Immature natural killer cell (primary cell): ENCODE measurements around the gene EVX2. TPM values are rescaled to one million over a fixed set of nuclear protein-coding genes. Genes with fewer than 3 reads are reported as not detected.

Experiments used
- DNase-seq, 3 donors: peaks; one replicate each; pipeline ENCODE4 v3.0.0; 2022; ENCODE audit warnings: mixed read lengths in 1 of 3
- H3K27ac Mint-ChIP-seq, 6 donors: one replicate each; pipeline ENCODE4 v1.8.0; 2020; ENCODE audit warnings: mixed read lengths in 6 of 6, mild to moderate bottlenecking in 5 of 6, inconsistent platforms in 4 of 6, moderate library complexity in 3 of 6
- H3K27me3 Mint-ChIP-seq, 3 donors: one replicate each; pipeline ENCODE4 v1.8.0; 2020 to 2021; ENCODE audit warnings: low read depth in 3 of 3, mild to moderate bottlenecking in 3 of 3, mixed read lengths in 3 of 3, moderate library complexity in 3 of 3, inconsistent platforms in 1 of 3
- H3K36me3 Mint-ChIP-seq, 3 donors: one replicate each; pipeline ENCODE4 v1.8.0; 2020; ENCODE audit warnings: mixed read lengths in 3 of 3, inconsistent platforms in 2 of 3, mild to moderate bottlenecking in 2 of 3
- H3K4me1 Mint-ChIP-seq, 2 donors: one replicate each; pipeline ENCODE4 v1.8.0; 2020; ENCODE audit warnings: inconsistent platforms in 2 of 2, mild to moderate bottlenecking in 2 of 2, mixed read lengths in 2 of 2, moderate library complexity in 1 of 2
- H3K4me3 Mint-ChIP-seq, 5 donors: one replicate each; pipeline ENCODE4 v1.8.0; 2020; ENCODE audit warnings: mild to moderate bottlenecking in 5 of 5, mixed read lengths in 5 of 5, inconsistent platforms in 3 of 5, moderate library complexity in 3 of 5
- H3K9me3 Mint-ChIP-seq, 6 donors: one replicate each; pipeline ENCODE4 v1.8.0; 2020; ENCODE audit warnings: mild to moderate bottlenecking in 6 of 6, mixed read lengths in 6 of 6, inconsistent platforms in 4 of 6, moderate library complexity in 3 of 6
- polyA plus RNA-seq, 3 donors: library from polyadenylated mRNA; unstranded; fragments of 300-500 nt; fragmentation: Illumina TruSeq; gene quantifications; one replicate each; pipeline ENCODE4 v1.2.3, GENCODE V29; 2021

EVX2 gene
- polyA plus RNA-seq, 3 donors from 2014 or later: not detected

DNA sequence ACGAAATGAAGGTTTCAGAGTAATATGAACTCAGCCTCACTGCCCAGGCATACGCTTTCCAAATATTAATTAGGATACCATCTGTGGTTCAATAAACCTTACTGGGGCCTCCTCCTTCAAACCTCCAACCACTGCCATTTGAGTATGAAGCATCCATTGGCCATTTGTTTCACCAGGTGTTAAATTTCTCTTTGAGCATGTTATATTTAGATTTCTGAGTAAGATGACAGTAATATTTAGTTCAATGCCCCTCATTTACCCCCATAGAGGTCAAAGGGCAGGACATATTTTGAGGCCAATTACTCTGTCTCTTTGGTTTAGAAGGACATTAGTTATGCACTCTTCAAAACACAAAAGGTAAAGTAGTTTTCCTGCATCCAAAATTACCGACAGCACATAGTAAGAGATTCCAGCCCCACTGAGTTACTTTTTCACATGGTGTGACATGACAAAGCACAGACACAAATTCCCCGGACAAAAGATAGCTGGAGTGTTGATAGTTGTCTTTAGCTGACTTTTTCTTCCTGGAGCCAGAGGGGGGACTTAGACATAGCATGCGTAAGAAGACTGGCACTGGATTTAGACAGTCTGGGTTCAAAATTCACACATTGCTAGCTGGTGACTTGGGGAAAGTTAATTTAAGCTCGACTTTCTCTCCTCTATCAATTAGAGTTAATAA, 48.6 kb downstream of the EVX2 start:
- Mint-ChIP-seq H3K9me3 (no peaks in the 10 kb centered on the region), H3K36me3 (no peaks in the 10 kb centered on the region), H3K27me3 (peaks cover 4 to 15% (median 6%) of the 10 kb centered on the region in 3 donors), H3K27ac (no peak overlapping the region), H3K4me3 (no peak overlapping the region), H3K4me1 (no peaks in the 10 kb centered on the region)
- no peak for DNase-seq

DNA sequence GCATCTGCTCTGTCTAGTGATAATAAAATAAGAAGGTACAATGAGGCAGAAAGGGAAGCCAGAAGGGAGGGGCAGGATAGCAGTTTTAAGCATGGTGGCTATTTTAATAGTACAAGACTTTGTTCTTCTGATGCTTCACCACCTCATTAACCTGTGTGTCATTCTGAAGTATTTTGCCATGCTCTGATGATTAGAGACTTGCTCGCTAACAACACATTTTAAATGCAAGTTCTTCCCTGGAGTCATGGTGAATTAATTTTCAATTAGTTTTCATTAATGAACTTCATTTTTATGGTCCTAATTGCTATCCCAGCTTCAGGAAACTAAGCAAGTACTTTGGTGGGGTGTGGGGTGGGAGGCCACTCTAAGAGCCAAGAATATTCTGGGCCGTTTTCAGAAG, 56.0 kb downstream of the EVX2 start:
- Mint-ChIP-seq H3K27ac (no peak overlapping the region), H3K4me1 (no peaks in the 10 kb centered on the region), H3K9me3 (no peaks in the 10 kb centered on the region), H3K4me3 (no peak overlapping the region), H3K27me3 (peaks cover 0 to 30% (median 0%) of the 10 kb centered on the region in 3 donors), H3K36me3 (no peaks in the 10 kb centered on the region)
- no peak for DNase-seq

Other genes starting within 250 kb of the EVX2 start
- gene LNPK, start 81.7 kb downstream of the EVX2 start, polyA plus RNA-seq: 10 to 100 TPM; 13.7 to 21.3 (median 18.0) TPM
- not detected for gene HOXD13, start 8.8 kb upstream of the EVX2 start, polyA plus RNA-seq
- gene HOXD12, start 15.8 kb upstream of the EVX2 start, polyA plus RNA-seq: not detected
- gene HOXD11, start 23.3 kb upstream of the EVX2 start, polyA plus RNA-seq: not detected
- gene HOXD10, start 32.8 kb upstream of the EVX2 start, polyA plus RNA-seq: not detected
- not detected for gene HOXD9, start 38.8 kb upstream of the EVX2 start, polyA plus RNA-seq
- gene HOXD8, start 45.7 kb upstream of the EVX2 start, polyA plus RNA-seq: not detected
- gene HOXD4, start 67.6 kb upstream of the EVX2 start, polyA plus RNA-seq: not detected
- not detected for gene HOXD3, start 73.3 kb upstream of the EVX2 start, polyA plus RNA-seq
- not detected for gene HOXD1, start 104.7 kb upstream of the EVX2 start, polyA plus RNA-seq
- gene MTX2, start 185.5 kb upstream of the EVX2 start, polyA plus RNA-seq: 10 to 100 TPM in 2 of 3 donors, 1 to 10 TPM in 1; 8.2 to 15.5 (median 13.8) TPM